OCI-LY7 (cell line): Measurements from ENCODE around the gene KRTAP10-10. TPM values are rescaled to one million over a fixed set of nuclear protein-coding genes. Genes with fewer than 3 reads are reported as not detected.
"Not testable (repeated sequence)": the region's sequence is repeated elsewhere in the genome, so short reads cannot be mapped to it uniquely, and the experiment has no call there.

ENCODE experiments used
- BruUV-seq: library from RNA; stranded (reverse); fragments of 400-500 nt; replicated peaks from 2 replicates; lab custom pipeline; 2021; lab: Mats Ljungman, UMichigan
- CTCF ChIA-PET: fragments of 300-600 bp; sonication (Branson Sonifier 250); formaldehyde crosslinking; loops from one replicate; lab custom pipeline; 2022; ENCODE audit warnings: antibody characterized with exemption; ENCODE audit not compliant: unreplicated experiment; lab: Charles Lee
- POLR2A ChIA-PET: fragments of 300-600 bp; sonication (Branson Sonifier 250); formaldehyde crosslinking; loops from one replicate; lab custom pipeline; 2022; ENCODE audit warnings: antibody characterized with exemption; lab: Charles Lee
- DNase-seq: peaks from one replicate; pipeline ENCODE4 v3.0.0-alpha.2; 2015; ENCODE audit warnings: low spot score
- H2AFZ ChIP-seq: fragments of 200-600 bp; sonication (generic), shearing (Covaris generic); 2 replicates; pipeline ENCODE4 v1.6.1; 2014; ENCODE audit warnings: mild to moderate bottlenecking, antibody characterized with exemption, low read length, moderate library complexity
- H3K27ac ChIP-seq: fragments of 200-600 bp; sonication (generic); 2 replicates; pipeline ENCODE4 v1.5.1; 2014; ENCODE audit warnings: mixed run types, low read depth, mild to moderate bottlenecking, moderate library complexity, low read length, inconsistent platforms; ENCODE audit not compliant: poor library complexity, severe bottlenecking
- H3K36me3 ChIP-seq: fragments of 200-600 bp; sonication (generic); 2 replicates; pipeline ENCODE4 v1.6.1; 2014; ENCODE audit warnings: mild to moderate bottlenecking, antibody characterized with exemption, low read length, moderate library complexity, mixed read lengths; ENCODE audit not compliant: insufficient read depth
- H3K4me1 ChIP-seq: fragments of 200-600 bp; sonication (generic); 2 replicates; pipeline ENCODE4 v1.5.1; 2014; ENCODE audit warnings: mild to moderate bottlenecking, low read length; ENCODE audit not compliant: insufficient read depth, poor library complexity, severe bottlenecking
- H3K4me2 ChIP-seq: fragments of 200-600 bp; sonication (generic); 2 replicates; pipeline ENCODE4 v1.6.1; 2014; ENCODE audit warnings: mild to moderate bottlenecking, low read length
- H3K4me3 ChIP-seq: fragments of 200-600 bp; sonication (generic); 2 replicates; pipeline ENCODE4 v1.5.1; 2014; ENCODE audit warnings: mild to moderate bottlenecking, low read depth, low read length; ENCODE audit not compliant: poor library complexity, severe bottlenecking
- H3K79me2 ChIP-seq: fragments of 200-600 bp; sonication (generic); 2 replicates; pipeline ENCODE4 v1.6.1; 2016; ENCODE audit warnings: low read depth, mild to moderate bottlenecking, low read length, moderate library complexity, mixed read lengths; ENCODE audit not compliant: insufficient read depth
- H3K9me2 ChIP-seq: fragments of 200-600 bp; sonication (generic); 2 replicates; pipeline ENCODE4 v1.6.1; 2016; ENCODE audit warnings: mild to moderate bottlenecking, low read length, mixed read lengths; ENCODE audit not compliant: insufficient read depth
- H3K9me3 ChIP-seq: fragments of 200-600 bp; sonication (generic); 2 replicates; pipeline ENCODE4 v1.6.1; 2014; ENCODE audit warnings: mild to moderate bottlenecking, mixed run types, low read length, mixed read lengths
- H4K20me1 ChIP-seq: fragments of 200-600 bp; sonication (generic); 2 replicates; pipeline ENCODE4 v1.6.1; 2014; ENCODE audit warnings: mild to moderate bottlenecking, antibody characterized with exemption, low read length, moderate library complexity, mixed read lengths; ENCODE audit not compliant: insufficient read depth
- CTCF ChIP-seq: fragments of 200-600 bp; sonication (generic); conservative IDR thresholded peaks from 2 replicates; pipeline ENCODE4 v1.5.1; 2014; ENCODE audit warnings: mild to moderate bottlenecking, antibody characterized with exemption, low read length, moderate library complexity, mixed read lengths
- EZH2phosphoT487 ChIP-seq: fragments of 200-600 bp; sonication (generic); IDR thresholded peaks from 2 replicates; pipeline ENCODE4 v1.6.1; 2018; ENCODE audit warnings: low read depth, borderline replicate concordance, mild to moderate bottlenecking, mixed run types, antibody characterized with exemption, low read length, moderate library complexity, mixed read lengths
- intact Hi-C: fragments of 100-400 bp; cut with micrococcal nuclease; formaldehyde crosslinking; loops from one replicate; pipeline ENCODE4 v1.10.0; 2022; ENCODE audit not compliant: unreplicated experiment
- total RNA-seq, 2 experiments: library from RNA; depleted of rRNA in 1 of 2; stranded (reverse); fragments of >200 nt in 1 of 2; shearing (Covaris generic) in 1 of 2; gene quantifications; 2 replicates each; pipeline ENCODE4 v1.2.3, GENCODE V29; 2014 to 2022

KRTAP10-10 gene
- total RNA-seq, 2 experiments from 2014 or later: not detected

- H3K9me2 ChIP-seq: no peaks in the 10 kb centered on the region
- no TSS peak for BruUV-seq
- H3K9me3 ChIP-seq: no peaks in the 10 kb centered on the region
- H2AFZ ChIP-seq: no peak overlapping the region
- H4K20me1 ChIP-seq: no peaks in the 10 kb centered on the region
- TF ChIP-seq CTCF (no peak), EZH2phosphoT487 (no peak)
- no peak for DNase-seq
- no peak overlapping the region for H3K4me3 ChIP-seq
- H3K27ac ChIP-seq: no peak overlapping the region
- no peak overlapping the region for H3K4me2 ChIP-seq
- intact Hi-C loops: no loop called here
- ChIA-PET CTCF (no interaction called here), POLR2A (no interaction called here)
- no peaks in the 10 kb centered on the region for H3K4me1 ChIP-seq
- no peaks in the 10 kb centered on the region for H3K79me2 ChIP-seq
- H3K36me3 ChIP-seq: no peaks in the 10 kb centered on the region
Observed at GRCh38 chr21:44658913-44659595, 21.9 kb downstream of the KRTAP10-10 start.

GRCh38 chr21:44661567-44661966 lies 24.4 kb downstream of the KRTAP10-10 start:
- H3K4me2 ChIP-seq, H3K27ac ChIP-seq, CTCF ChIA-PET, intact Hi-C loops, H3K79me2 ChIP-seq, BruUV-seq, H3K9me3 ChIP-seq, H2AFZ ChIP-seq, DNase-seq, H3K9me2 ChIP-seq, H4K20me1 ChIP-seq, H3K36me3 ChIP-seq, POLR2A ChIA-PET, H3K4me1 ChIP-seq, H3K4me3 ChIP-seq: not testable (repeated sequence)

DNA sequence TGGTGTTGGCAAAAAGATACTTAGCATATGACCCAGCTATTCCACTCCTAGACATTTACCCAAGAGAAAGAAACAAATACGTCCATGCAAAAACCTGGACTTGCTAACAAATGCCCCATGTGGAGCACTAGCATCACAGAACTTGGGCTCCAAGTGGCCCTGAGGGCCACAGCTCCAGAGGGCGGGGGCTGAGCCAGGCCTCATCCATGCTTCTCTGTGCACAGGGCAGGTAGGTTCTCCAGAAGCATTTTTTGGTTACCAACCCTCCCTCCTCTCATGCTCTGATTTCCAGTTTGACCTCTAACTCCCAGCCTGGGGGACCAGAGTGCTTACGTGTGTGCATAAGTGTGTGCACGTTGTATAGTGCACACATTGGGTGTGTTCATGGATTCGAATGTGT lies 27.5 kb downstream of the KRTAP10-10 start:
- no peaks in the 10 kb centered on the region for H3K4me1 ChIP-seq
- H2AFZ ChIP-seq: no peak overlapping the region
- TF ChIP-seq EZH2phosphoT487 (no peak), CTCF (no peak)
- H3K4me3 ChIP-seq: no peak overlapping the region
- BruUV-seq: no TSS peak
- H4K20me1 ChIP-seq: no peaks in the 10 kb centered on the region
- H3K9me2 ChIP-seq: no peaks in the 10 kb centered on the region
- CTCF ChIA-PET: no interaction called here
- no peak for DNase-seq
- H3K79me2 ChIP-seq: no peaks in the 10 kb centered on the region
- no peaks in the 10 kb centered on the region for H3K9me3 ChIP-seq
- intact Hi-C loops: no loop called here
- no peak overlapping the region for H3K4me2 ChIP-seq
- no peak overlapping the region for H3K27ac ChIP-seq
- no peaks in the 10 kb centered on the region for H3K36me3 ChIP-seq
- POLR2A ChIA-PET: no interaction called here
